IMR-90 (cell line): ENCODE measurements around the gene DIRAS2. TPM values are rescaled to one million over a fixed set of nuclear protein-coding genes. Genes with fewer than 3 reads are reported as not detected.

Experiments
- ATAC-seq: fragments of 200-7000 bp; cut with Tn5 transposase; 2 replicates; pipeline ENCODE4 v1.9.1; 2020; ENCODE audit warnings: low read depth, mild to moderate bottlenecking, moderate library complexity
- BruUV-seq: library from RNA; stranded (reverse); fragments of 400-500 nt; replicated peaks from 2 replicates; lab custom pipeline; 2021; lab: Mats Ljungman, UMichigan
- CTCF ChIA-PET: fragments of 300-600 bp; formaldehyde crosslinking; extraction: SDS; loops from one replicate; lab custom pipeline; 2021; ENCODE audit warnings: antibody characterized with exemption; lab: Yijun Ruan, JAX
- POLR2A ChIA-PET: fragments of 300-600 bp; sonication (Branson Sonifier 250); formaldehyde crosslinking; loops from one replicate; lab custom pipeline; 2022; ENCODE audit warnings: antibody characterized with exemption; ENCODE audit not compliant: unreplicated experiment; lab: Charles Lee
- DNase-seq: peaks from one replicate; pipeline ENCODE4 v3.0.0; 2013
- H2AFZ ChIP-seq: replicated peaks from 2 replicates; pipeline ENCODE3; 2013; ENCODE audit warnings: low read length, mild to moderate bottlenecking; ENCODE audit not compliant: poor library complexity
- H2AK5ac ChIP-seq: 2 replicates; pipeline ENCODE4 v1.6.1; 2013; ENCODE audit warnings: low read depth, low read length, inconsistent platforms
- H2AK9ac ChIP-seq: replicated peaks from 2 replicates; pipeline ENCODE3; 2013; ENCODE audit warnings: mild to moderate bottlenecking, low read depth, low read length, moderate library complexity; ENCODE audit not compliant: poor library complexity
- H2BK120ac ChIP-seq: 2 replicates; pipeline ENCODE4 v1.6.1; 2013; ENCODE audit warnings: low read depth, low read length, inconsistent platforms
- H2BK15ac ChIP-seq: 3 replicates; pipeline ENCODE4 v1.6.1; 2013; ENCODE audit warnings: low read depth, low read length, inconsistent platforms
- H2BK20ac ChIP-seq: 2 replicates; pipeline ENCODE4 v1.6.1; 2013; ENCODE audit warnings: low read depth, mild to moderate bottlenecking, inconsistent platforms, low read length, moderate library complexity
- H2BK5ac ChIP-seq: 2 replicates; pipeline ENCODE4 v1.6.1; 2013; ENCODE audit warnings: mild to moderate bottlenecking, low read depth, low read length, inconsistent platforms; ENCODE audit not compliant: poor library complexity, severe bottlenecking
- H3K14ac ChIP-seq: replicated peaks from 2 replicates; pipeline ENCODE4 v1.6.1; 2013; ENCODE audit warnings: low read depth, low read length, inconsistent platforms
- H3K18ac ChIP-seq: 2 replicates; pipeline ENCODE4 v1.6.1; 2013; ENCODE audit warnings: low read depth, low read length, control low read depth
- H3K23ac ChIP-seq: 2 replicates; pipeline ENCODE4 v1.6.1; 2013; ENCODE audit warnings: low read depth, low read length, inconsistent platforms
- H3K27ac ChIP-seq: 2 replicates; pipeline ENCODE4 v1.5.1; 2013; ENCODE audit warnings: mild to moderate bottlenecking, control low read depth, low read length; ENCODE audit not compliant: insufficient read depth
- H3K27me3 ChIP-seq: 2 replicates; pipeline ENCODE4 v1.6.1; 2013; ENCODE audit warnings: low read length; ENCODE audit not compliant: control insufficient read depth, insufficient read depth
- H3K36me3 ChIP-seq: 2 replicates; pipeline ENCODE4 v1.6.1; 2013; ENCODE audit warnings: low read length, mixed read lengths; ENCODE audit not compliant: control insufficient read depth, insufficient read depth
- H3K4ac ChIP-seq: 2 replicates; pipeline ENCODE4 v1.6.1; 2013; ENCODE audit warnings: low read depth, low read length, inconsistent platforms
- H3K4me1 ChIP-seq: 2 replicates; pipeline ENCODE4 v1.6.1; 2013; ENCODE audit warnings: low read length, mixed read lengths; ENCODE audit not compliant: control insufficient read depth, insufficient read depth
- H3K4me2 ChIP-seq: 2 replicates; pipeline ENCODE4 v1.6.1; 2013; ENCODE audit warnings: low read depth, mild to moderate bottlenecking, control low read depth, low read length, moderate library complexity
- H3K4me3 ChIP-seq: 2 replicates; pipeline ENCODE4 v1.5.1; 2013; ENCODE audit warnings: low read depth, mild to moderate bottlenecking, control low read depth, low read length, moderate library complexity; ENCODE audit not compliant: insufficient read depth
- H3K56ac ChIP-seq: 2 replicates; pipeline ENCODE4 v1.6.1; 2013; ENCODE audit warnings: low read length, inconsistent platforms; ENCODE audit not compliant: insufficient read depth; ENCODE audit errors: extremely low read depth
- H3K79me1 ChIP-seq, 2 experiments: 2 replicates each; pipeline ENCODE4 v1.6.1; 2013; ENCODE audit warnings: low read length in 2 of 2, inconsistent platforms in 1 of 2, low read depth in 1 of 2
- H3K9ac ChIP-seq: 2 replicates; pipeline ENCODE4 v1.6.1; 2013; ENCODE audit warnings: low read depth, low read length, control low read depth
- H3K9me1 ChIP-seq: 2 replicates; pipeline ENCODE4 v1.6.1; 2013; ENCODE audit warnings: low read length, inconsistent platforms; ENCODE audit not compliant: insufficient read depth
- H3K9me3 ChIP-seq: 2 replicates; pipeline ENCODE4 v1.6.1; 2013; ENCODE audit warnings: low read length; ENCODE audit not compliant: control insufficient read depth, insufficient read depth
- H4K20me1 ChIP-seq: 2 replicates; pipeline ENCODE4 v1.6.1; 2013; ENCODE audit warnings: low read length, inconsistent platforms; ENCODE audit not compliant: insufficient read depth
- H4K5ac ChIP-seq: 2 replicates; pipeline ENCODE4 v1.6.1; 2013; ENCODE audit warnings: mild to moderate bottlenecking, low read depth, low read length, control low read depth
- H4K8ac ChIP-seq, 2 experiments: 2 replicates each; pipeline ENCODE4 v1.6.1; 2013; ENCODE audit warnings: low read depth in 2 of 2, low read length in 2 of 2, control low read depth in 1 of 2, inconsistent platforms in 1 of 2
- H4K91ac ChIP-seq: 2 replicates; pipeline ENCODE4 v1.6.1; 2013; ENCODE audit warnings: low read depth, low read length, inconsistent platforms; ENCODE audit not compliant: insufficient read depth
- MAZ ChIP-seq: IDR thresholded peaks from 2 replicates; pipeline ENCODE4 v1.6.1; 2012; ENCODE audit warnings: low read depth, mild to moderate bottlenecking, low read length, improper control_type of control experiment, moderate library complexity, borderline replicate concordance
- WGBS, 2 experiments: methylation state at CpG; one replicate each; pipeline versions ENCODE4 v1.1.5 to v1.1.7; 2013; ENCODE audit warnings: missing lambda C conversion rate in 2 of 2; ENCODE audit not compliant: insufficient read length in 1 of 2; ENCODE audit errors: extremely low coverage in 2 of 2; 5-methylcytosine and 5-hydroxymethylcytosine counted together
- dilution Hi-C: fragments of 300-500 bp; cut with HindIII; formaldehyde crosslinking; loops from one replicate; pipeline ENCODE4 v1.14.3; 2018; ENCODE audit warnings: low sequenced_read_pairs; ENCODE audit not compliant: unreplicated experiment
- in situ Hi-C: fragments of 300-500 bp; cut with MboI; formaldehyde crosslinking; loops from 3 replicates; pipeline ENCODE4 v1.14.3; 2019; ENCODE audit warnings: low sequenced_read_pairs, inconsistent platforms, mixed read lengths
- intact Hi-C: fragments of 100-400 bp; cut with micrococcal nuclease; formaldehyde crosslinking; loops from 2 replicates; pipeline ENCODE4 v1.10.0; 2022
- polyA plus RNA-seq, 3 experiments: library from polyadenylated mRNA; depleted of rRNA; stranded (reverse); fragments of >200 nt; gene quantifications; 2 replicates each; pipeline ENCODE4 v1.2.3, GENCODE V29; 2012; ENCODE audit warnings: low replicate concordance in 1 of 3
- total RNA-seq: library from RNA; depleted of rRNA; stranded (reverse); fragments of >200 nt; gene quantifications from 2 replicates; pipeline ENCODE4 v1.2.3, GENCODE V29; 2012

DIRAS2 gene
- total and polyA plus RNA-seq, 2 of the 4 experiments (the other 2 are of a cell fraction): not detected

- Histone ChIP-seq H3K4me2 (no peak overlapping the region), H3K27ac (no peak overlapping the region), H2BK15ac (no peak overlapping the region), H3K14ac (no peak overlapping the region), H2AFZ (no peak overlapping the region), H2BK120ac (no peak overlapping the region), H3K9me3 (no peaks in the 10 kb centered on the region), H3K56ac (no peak overlapping the region), H3K18ac (no peak overlapping the region), H2BK20ac (no peak overlapping the region), H2AK9ac (no peak overlapping the region), H3K9me1 (no peaks in the 10 kb centered on the region), H4K8ac (no peak overlapping the region), H3K4ac (no peak overlapping the region), H2BK5ac (no peak overlapping the region), H4K20me1 (no peaks in the 10 kb centered on the region), H3K23ac (no peak overlapping the region), H3K27me3 (no peaks in the 10 kb centered on the region), H3K79me1 (no peaks in the 10 kb centered on the region), H3K4me3 (no peak overlapping the region), H3K36me3 (no peaks in the 10 kb centered on the region), H2AK5ac (no peak overlapping the region), H3K4me1 (no peaks in the 10 kb centered on the region), H4K91ac (no peak overlapping the region), H3K9ac (no peak overlapping the region), H4K5ac (no peak overlapping the region)
- no CpG with 5 or more reads among the region's 1 CpG for WGBS, 2 experiments
- ATAC-seq (no peak), DNase-seq (no peak)
- no peak for TF ChIP-seq MAZ
- CTCF ChIA-PET: interaction anchor here (0.8 kb wide), 1 partner anchor 9 kb away, joined by 3 read pairs; no protein-coding TSS in a partner anchor
- dilution Hi-C loops: no loop called here
- in situ Hi-C loops: no loop called here
- no TSS peak for BruUV-seq
- intact Hi-C loops: no loop called here
- POLR2A ChIA-PET: no interaction called here
Measured at GRCh38 chr9:90684106-90684505, 41.5 kb upstream of the DIRAS2 start.
